HepG2 (cell line): ENCODE measurements around the gene SMDT1. TPM values are rescaled to one million over a fixed set of nuclear protein-coding genes. Genes with fewer than 3 reads are reported as not detected.

Source experiments
- ATAC-seq: fragments of 200-7000 bp; cut with Tn5 transposase; 3 replicates; pipeline ENCODE4 v1.9.1; 2020; ENCODE audit warnings: mild to moderate bottlenecking, moderate library complexity
- BruUV-seq: library from RNA; stranded (reverse); fragments of 400-500 nt; replicated peaks from 2 replicates; lab custom pipeline; 2021; lab: Mats Ljungman, UMichigan
- CTCF ChIA-PET: fragments of 300-600 bp; formaldehyde crosslinking; extraction: SDS; loops from one replicate; lab custom pipeline; 2021; ENCODE audit warnings: low total read pairs, inconsistent platforms, low intra/inter-chr PET ratio; lab: Yijun Ruan, JAX
- POLR2A ChIA-PET: fragments of 350-600 bp; sonication (Branson Sonifier 250); formaldehyde crosslinking; loops from one replicate; lab custom pipeline; 2020; ENCODE audit warnings: antibody characterized with exemption, inconsistent platforms; lab: Yijun Ruan, JAX
- DNase-seq: peaks from one replicate; pipeline ENCODE4 v3.0.0-alpha.2; 2015; ENCODE audit warnings: low spot score
- FAIRE-seq: peaks from 3 replicates; lab custom pipeline; 2011; peaks lifted over from hg19 to GRCh38; lab: Jason Lieb, UNC
- H2AFZ ChIP-seq: one replicate; pipeline ENCODE4 v1.6.1; 2011; ENCODE audit warnings: low read length, inconsistent platforms
- H3K27ac ChIP-seq: fragments of 300-600 bp; 3 replicates; pipeline ENCODE4 v1.8.0; 2011; ENCODE audit warnings: mixed run types, mild to moderate bottlenecking, mixed read lengths, low read length, inconsistent platforms; ENCODE audit not compliant: insufficient read depth; ENCODE audit errors: extremely low read length
- H3K27me3 ChIP-seq, 2 experiments: fragments of 200-600 bp in 1 of 2; 2 replicates in 1 of 2; 3 replicates in 1 of 2; pipeline versions ENCODE4 v1.6.0 to v1.8.0; 2011; ENCODE audit warnings: low read length in 2 of 2, mild to moderate bottlenecking in 2 of 2, moderate library complexity in 2 of 2, inconsistent platforms in 1 of 2; ENCODE audit not compliant: insufficient read depth in 2 of 2, control insufficient read depth in 1 of 2
- H3K36me3 ChIP-seq, 2 experiments: fragments of 200-600 bp in 1 of 2; replicated peaks in 1 of 2; 2 replicates in 1 of 2; 3 replicates in 1 of 2; pipeline versions ENCODE4 v1.5.1 to v1.8.0; 2011; ENCODE audit warnings: low read length in 2 of 2, inconsistent platforms in 1 of 2; ENCODE audit not compliant: insufficient read depth in 2 of 2, control insufficient read depth in 1 of 2
- H3K4me1 ChIP-seq: 2 replicates; pipeline ENCODE4 v1.5.1; 2012; ENCODE audit warnings: low read length, inconsistent platforms; ENCODE audit not compliant: insufficient read depth
- H3K4me2 ChIP-seq: 2 replicates; pipeline ENCODE4 v1.6.0; 2011; ENCODE audit warnings: low read depth, low read length, inconsistent platforms
- H3K4me3 ChIP-seq, 3 experiments: fragments of 200-600 bp in 1 of 3; sonication (generic), shearing (Covaris generic) in 1 of 3; replicated peaks in 1 of 3; 2 replicates each; pipeline ENCODE4 v1.5.1; 2011 to 2016; ENCODE audit warnings: low read length in 3 of 3, inconsistent platforms in 2 of 3, low read depth in 2 of 3, mild to moderate bottlenecking in 2 of 3, control low read depth in 1 of 3, mixed read lengths in 1 of 3; ENCODE audit not compliant: insufficient read depth in 1 of 3
- H3K79me2 ChIP-seq: one replicate; pipeline ENCODE4 v1.6.1; 2011; ENCODE audit warnings: low read length, inconsistent platforms; ENCODE audit not compliant: insufficient read depth
- H3K9ac ChIP-seq: 2 replicates; pipeline ENCODE4 v1.6.0; 2011; ENCODE audit warnings: mild to moderate bottlenecking, low read depth, low read length, inconsistent platforms; ENCODE audit not compliant: insufficient read depth
- H3K9me3 ChIP-seq: 2 replicates; pipeline ENCODE4 v1.5.1; 2012; ENCODE audit warnings: mild to moderate bottlenecking, low read length
- H4K20me1 ChIP-seq: 2 replicates; pipeline ENCODE4 v1.6.0; 2011; ENCODE audit warnings: inconsistent platforms, mild to moderate bottlenecking, low read length, moderate library complexity; ENCODE audit not compliant: insufficient read depth
- GABPA ChIP-seq, 2 experiments: IDR thresholded peaks; 2 replicates each; pipeline ENCODE4 v1.6.1; 2011 to 2016; ENCODE audit warnings: low read depth in 2 of 2, low read length in 1 of 2, missing biosample characterization in 1 of 2, missing genetic modification characterization in 1 of 2
- GABPB1 ChIP-seq: IDR thresholded peaks from 2 replicates; pipeline ENCODE4 v1.6.1; 2016; ENCODE audit warnings: mild to moderate bottlenecking, missing genetic modification reagents, moderate library complexity, missing compliant biosample characterization
- HNF1B ChIP-seq: sonication (generic); formaldehyde crosslinking; IDR thresholded peaks from 2 replicates; pipeline ENCODE4 v1.5.1; 2020; ENCODE audit warnings: mild to moderate bottlenecking, moderate library complexity, missing genetic modification reagents
- KAT2B ChIP-seq: fragments of 150-350 bp; IDR thresholded peaks from 2 replicates; pipeline ENCODE4 v1.6.1; 2014; ENCODE audit warnings: low read depth, low read length, borderline replicate concordance
- KIAA2018 ChIP-seq: sonication (generic); formaldehyde crosslinking; IDR thresholded peaks from 2 replicates; pipeline ENCODE4 v1.5.0; 2020; ENCODE audit warnings: mild to moderate bottlenecking, missing genetic modification reagents, borderline replicate concordance
- POLR2G ChIP-seq: fragments of 200-400 bp; formaldehyde crosslinking; IDR thresholded peaks from 2 replicates; pipeline ENCODE4 v1.6.1; 2018; ENCODE audit warnings: mild to moderate bottlenecking, low read depth, low read length, moderate library complexity
- RXRA ChIP-seq: sonication (generic); formaldehyde crosslinking; IDR thresholded peaks from 2 replicates; pipeline ENCODE4 v1.5.1; 2020; ENCODE audit warnings: missing genetic modification reagents
- SALL1 ChIP-seq: sonication (generic); formaldehyde crosslinking; IDR thresholded peaks from 2 replicates; pipeline ENCODE4 v1.8.0; 2022; ENCODE audit warnings: mild to moderate bottlenecking, missing genetic modification reagents
- TRIM24 ChIP-seq: sonication (generic); formaldehyde crosslinking; IDR thresholded peaks from 2 replicates; pipeline ENCODE4 v1.8.0; 2022; ENCODE audit warnings: mild to moderate bottlenecking, missing genetic modification reagents
- ZC3H4 ChIP-seq: sonication (generic); formaldehyde crosslinking; IDR thresholded peaks from 2 replicates; pipeline ENCODE4 v1.4.0; 2020; ENCODE audit warnings: missing genetic modification reagents, borderline replicate concordance
- ZNF737 ChIP-seq: sonication (generic); formaldehyde crosslinking; IDR thresholded peaks from 2 replicates; pipeline ENCODE4 v1.5.0; 2020; ENCODE audit warnings: missing genetic modification reagents, mild to moderate bottlenecking, borderline replicate concordance
- WGBS: methylation state at CpG from one replicate; pipeline ENCODE4 v1.1.6; 2017; ENCODE audit warnings: low lambda C conversion rate; 5-methylcytosine and 5-hydroxymethylcytosine counted together
- in situ Hi-C: cut with HindIII; loops from 2 replicates; pipeline ENCODE4 v1.10.0; 2017; ENCODE audit warnings: low pct_unique_long_range_greater_than_20kb; ENCODE audit not compliant: extremely low pct_ligation_motif_present
- intact Hi-C: fragments of 100-400 bp; cut with micrococcal nuclease; formaldehyde crosslinking; loops from one replicate; pipeline ENCODE4 v1.10.0; 2022; ENCODE audit not compliant: unreplicated experiment
- polyA plus RNA-seq, 8 experiments: library from polyadenylated mRNA; depleted of rRNA in 3 of 8; stranded (reverse) in 7 of 8; unstranded in 1 of 8; fragments of >200 nt; fragmentation: Illumina TruSeq in 4 of 8; extraction: Trizol in 4 of 8; gene quantifications; 2 replicates each; pipeline versions ENCODE4 v1.2.1 to v1.2.3, GENCODE V29; 2011 to 2016; ENCODE audit warnings: low read depth in 4 of 8, missing spikeins in 1 of 8, mixed read lengths in 1 of 8; ENCODE audit not compliant: insufficient read depth in 1 of 8
- total RNA-seq, 5 experiments: library from RNA; depleted of rRNA; stranded (reverse); fragments of >200 nt; fragmentation: Illumina TruSeq; extraction: Trizol; gene quantifications; 2 replicates each; pipeline ENCODE4 v1.2.3, GENCODE V29; 2016; ENCODE audit warnings: low read depth in 1 of 5

Gene SMDT1
- total and polyA plus RNA-seq, 2 of the 13 experiments (the other 11 are each of a cell fraction or from before 2014, with no cell fraction given) = 8.3 to 26.6 TPM

GRCh38 chr22:42130639-42131431, 51.3 kb downstream of the SMDT1 start, which contains the start of gene CYP2D6 (continued):
- TF ChIP-seq HNF1B (CRISPR knock-in tag) (0 out of 2 replicates have a peak, but pooled peaks have one; percentile 49), RXRA (CRISPR knock-in tag) (peak; percentile 46; the same call in 1 of the 2 replicates)

- peaks cover 32% of the 10 kb centered on the region for H3K4me1 ChIP-seq
- H3K27ac ChIP-seq = peak overlapping the region; percentile 20
- ChIA-PET CTCF (no interaction called here), POLR2A (interaction anchor here (1.0 kb wide), 1 partner anchor 41 kb away, joined by 3 read pairs; the partner anchor contains the start of gene NDUFA6)
- peak overlapping the region; percentile 19; the same call in 1 of the 2 replicates for H3K9ac ChIP-seq
- no peaks in the 10 kb centered on the region for H3K9me3 ChIP-seq
- no peaks in the 10 kb centered on the region for H3K79me2 ChIP-seq
- H3K36me3 ChIP-seq = no peaks in the 10 kb centered on the region
- H3K4me3 ChIP-seq = peak overlapping the region; percentile 18 to 57 (median 33); a peak in 4 of 6 replicates
- no peak for FAIRE-seq
- no TSS peak for BruUV-seq
- H2AFZ ChIP-seq = no peak overlapping the region
- no peaks in the 10 kb centered on the region for H4K20me1 ChIP-seq
- intact Hi-C loops = no loop called here
- ATAC-seq = peak; percentile 64
- in situ Hi-C loops = no loop called here
- peak overlapping the region; percentile 69 for H3K4me2 ChIP-seq
- WGBS = 21% methylated on average over 8 of the region's 8 CpGs
- no peaks in the 10 kb centered on the region for H3K27me3 ChIP-seq
- peak; percentile 37 for DNase-seq
- TF ChIP-seq ZC3H4 (CRISPR knock-in tag) (no peak), KAT2B (no peak), GABPA (IDR thresholded peaks at IDR 0.05; ENCODE audit: low read depth, low read length) (peak; percentile 51), GABPA (CRISPR knock-in tag; IDR thresholded peaks at IDR 0.05; ENCODE audit: low read depth) (peak; percentile 82), SALL1 (peak; percentile 26; the same call in 1 of the 2 replicates), TRIM24 (CRISPR knock-in tag) (no peak), ZNF737 (CRISPR knock-in tag) (no peak), GABPB1 (CRISPR knock-in tag) (0 out of 2 replicates have a peak, but pooled peaks have one; percentile 31), KIAA2018 (CRISPR knock-in tag) (no peak), POLR2G (0 out of 2 replicates have a peak, but pooled peaks have one; percentile 11)
Measured at GRCh38 chr22:42131562-42131961, 52.1 kb downstream of the SMDT1 start.
